HG03196 (cell line): ENCODE results near the gene ARID4A.
"Not testable (repeated sequence)": the region's sequence is repeated elsewhere in the genome, so short reads cannot be mapped to it uniquely, and the experiment has no call there.

ENCODE experiments used
- ATAC-seq: cut with Tn5 transposase; IDR thresholded peaks from one replicate; pipeline ENCODE4 v1.9.1; 2021; ENCODE audit not compliant: unreplicated experiment

The ARID4A gene

GRCh38 chr14:58288106-58288792 lies 10.1 kb upstream of the ARID4A start:
- ATAC-seq: no peak

- no peak for ATAC-seq
These were observed 6.7 kb upstream of the ARID4A start for GRCh38 chr14:58291646-58292045.

DNA sequence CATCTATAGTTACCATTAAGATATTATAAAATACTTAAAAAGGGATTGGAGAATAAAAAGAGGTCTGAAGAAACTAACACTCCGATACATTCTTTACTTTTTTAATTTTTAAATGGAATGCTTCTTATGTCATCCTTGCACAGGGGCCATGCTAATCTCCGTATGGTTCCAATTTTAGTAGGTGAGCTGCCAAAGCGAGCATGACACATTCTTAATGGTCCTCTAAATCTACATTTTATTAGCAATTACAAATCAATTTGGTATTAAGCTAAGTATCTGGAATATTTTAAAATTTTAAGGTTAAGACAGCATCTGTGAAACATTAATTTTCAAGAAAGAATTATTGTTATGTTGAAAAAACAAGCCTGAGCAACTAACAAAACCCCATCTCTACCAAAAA lies 6.2 kb upstream of the ARID4A start:
- ATAC-seq: no peak

- no peak for ATAC-seq
These were observed 4.2 kb upstream of the ARID4A start for GRCh38 chr14:58294201-58294600.

- ATAC-seq: no peak
These were observed 1.6 kb upstream of the ARID4A start for GRCh38 chr14:58296726-58297125.

- no peak for ATAC-seq
These were observed 968 bp upstream of the ARID4A start for GRCh38 chr14:58297412-58297761.

DNA sequence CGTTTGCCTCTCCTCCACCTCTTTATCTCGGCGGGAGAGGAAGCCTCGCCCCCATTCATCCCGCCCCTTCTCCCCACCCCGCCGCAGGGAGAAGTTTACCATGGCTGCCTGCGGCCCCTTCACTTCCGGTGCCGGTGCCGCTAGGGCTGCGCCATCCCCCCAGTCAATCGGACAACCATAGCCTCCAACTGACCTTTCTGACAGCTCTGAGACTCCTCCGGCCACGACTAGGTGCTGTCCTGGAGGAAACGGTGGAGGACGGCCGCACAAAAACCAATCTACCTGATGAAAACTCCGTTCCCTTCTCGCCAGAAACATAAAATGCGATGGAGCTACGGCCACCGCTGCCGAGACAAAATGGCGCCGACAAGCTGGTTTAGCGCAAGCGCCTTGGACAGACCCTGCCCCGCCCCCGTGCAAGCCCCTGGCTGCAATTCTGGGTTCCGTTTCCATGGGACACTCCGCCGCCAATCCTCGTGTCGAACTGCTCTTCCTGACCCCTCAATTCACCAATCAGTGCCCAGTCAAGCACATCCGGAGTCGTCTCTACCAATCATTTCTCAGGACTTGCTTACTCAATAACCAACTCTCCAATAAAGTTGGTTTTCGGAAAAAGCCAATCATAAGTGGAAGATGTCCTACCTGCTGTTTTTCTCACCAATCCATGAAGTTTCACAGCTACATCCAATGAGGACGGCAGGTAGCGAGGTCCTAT lies 436 bp upstream of the ARID4A start:
- peak; percentile 81 for ATAC-seq

DNA sequence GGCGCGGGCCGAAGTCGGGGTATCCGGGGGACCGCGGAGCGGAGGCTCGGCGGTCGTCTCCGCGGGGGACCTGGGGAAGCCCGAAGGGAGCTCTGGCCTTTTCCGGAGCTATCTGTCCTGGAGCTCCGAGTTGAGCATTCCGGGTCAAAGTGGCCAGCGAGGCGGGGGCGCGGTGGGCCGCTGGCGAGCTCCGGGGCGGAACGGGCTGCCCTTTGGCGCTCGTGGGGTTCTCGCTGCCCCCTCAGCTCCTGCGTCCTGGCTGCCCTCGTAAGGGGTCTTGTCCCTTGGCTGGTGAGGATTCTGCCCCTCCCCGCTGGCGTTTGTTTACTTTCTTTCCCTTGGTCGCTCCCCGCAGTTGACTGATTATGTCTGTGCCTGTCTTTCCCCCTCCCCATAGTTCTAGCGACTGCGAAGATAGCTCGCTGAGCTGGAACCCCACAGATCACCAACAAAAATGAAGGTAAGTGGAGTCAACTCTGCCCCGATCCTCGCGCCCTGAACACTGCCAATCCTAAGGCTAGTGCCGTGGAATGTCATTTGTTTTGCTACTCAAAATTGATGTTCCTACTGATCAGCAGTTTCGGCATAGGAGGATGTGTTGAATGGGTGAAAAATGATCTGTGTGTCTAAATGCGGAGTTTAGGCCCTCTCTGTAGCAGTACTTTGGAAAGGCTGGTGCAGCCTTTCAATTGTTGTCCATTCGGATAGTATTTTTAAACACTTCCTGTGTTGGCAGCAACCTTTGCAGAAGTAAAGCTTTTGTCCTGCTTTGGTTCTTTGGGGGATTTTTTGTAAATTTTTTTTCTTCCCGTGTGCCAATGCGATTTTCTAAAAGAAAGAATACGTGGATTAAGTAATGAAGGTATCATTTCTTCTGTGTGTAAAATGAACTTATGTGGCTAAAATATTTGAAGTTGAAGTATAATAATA lies 1.3 kb downstream of the ARID4A start:
- peak; percentile 12 for ATAC-seq

- no peak for ATAC-seq
These were observed 3.1 kb downstream of the ARID4A start for GRCh38 chr14:58301416-58301815.

- no peak for ATAC-seq
These were observed 7.4 kb downstream of the ARID4A start for GRCh38 chr14:58305730-58306129.

- ATAC-seq: no peak
These were observed 9.4 kb downstream of the ARID4A start for GRCh38 chr14:58307597-58308316.

GRCh38 chr14:58309086-58309485 lies 10.7 kb downstream of the ARID4A start:
- ATAC-seq: no peak

DNA sequence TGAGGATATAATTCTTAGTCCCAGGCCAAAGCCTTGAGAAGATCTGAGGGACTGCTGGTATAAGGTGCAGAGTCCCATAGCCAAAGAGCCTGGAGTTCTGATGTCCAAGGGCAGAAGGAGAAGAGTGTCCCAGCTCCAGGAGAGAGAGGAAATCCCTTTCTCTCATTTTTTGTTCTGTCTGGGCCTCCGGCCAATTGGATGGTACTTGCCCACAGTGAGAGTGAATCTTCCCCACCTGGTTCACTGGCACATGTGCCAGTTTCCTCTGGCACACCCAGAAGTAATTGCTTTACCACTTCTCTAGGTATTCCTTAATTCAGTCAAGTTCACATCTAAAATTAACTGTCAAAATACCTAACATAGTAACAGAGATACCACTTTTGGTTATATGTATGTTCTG lies 15.3 kb downstream of the ARID4A start:
- no peak for ATAC-seq

- no peak for ATAC-seq
These were observed 17.3 kb downstream of the ARID4A start for GRCh38 chr14:58315606-58316005.

DNA sequence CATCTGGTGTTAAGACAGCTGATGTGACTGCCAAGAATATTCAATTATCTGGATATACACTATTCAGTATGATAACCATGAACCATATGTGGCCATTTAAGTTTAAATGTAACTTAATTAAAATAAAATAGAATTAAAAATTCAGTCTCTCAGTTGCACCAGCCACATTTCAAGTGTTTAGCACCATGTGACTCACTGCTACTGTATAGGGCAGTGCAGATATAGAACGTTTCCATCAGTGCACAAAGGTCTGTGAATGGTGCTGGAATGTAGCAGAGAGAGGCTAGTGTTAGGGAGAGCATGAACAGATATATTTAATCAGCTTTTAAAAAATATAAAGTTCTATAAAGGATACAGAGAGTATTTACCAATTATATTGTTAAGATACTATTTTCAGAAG lies 28.7 kb downstream of the ARID4A start:
- no peak for ATAC-seq

- ATAC-seq: peak; percentile 78
These were observed 32.8 kb downstream of the ARID4A start for GRCh38 chr14:58331111-58331510.

- no peak for ATAC-seq
These were observed 34.2 kb downstream of the ARID4A start for GRCh38 chr14:58332561-58332960.

DNA sequence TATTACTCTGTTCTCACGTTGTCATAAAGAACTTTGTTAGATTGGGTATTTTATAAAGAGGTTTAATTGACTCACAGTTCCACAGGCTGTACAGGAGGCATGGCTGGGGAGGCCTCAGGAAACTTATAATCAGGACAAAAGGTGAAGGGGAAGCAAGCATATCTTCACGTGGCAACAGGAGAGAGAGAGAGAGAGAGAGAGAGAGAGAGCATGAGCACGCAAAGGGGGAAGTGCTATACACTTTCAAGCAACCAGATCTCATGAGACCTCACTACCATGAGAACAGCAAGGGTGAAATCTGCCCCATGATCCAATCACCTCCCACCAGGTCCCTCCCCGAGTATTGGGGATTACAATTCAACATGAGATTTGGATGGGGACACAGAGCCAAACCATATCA lies 41.3 kb downstream of the ARID4A start:
- ATAC-seq: not testable (repeated sequence)

- ATAC-seq: no peak
These were observed 42.9 kb downstream of the ARID4A start for GRCh38 chr14:58341152-58341748.

DNA sequence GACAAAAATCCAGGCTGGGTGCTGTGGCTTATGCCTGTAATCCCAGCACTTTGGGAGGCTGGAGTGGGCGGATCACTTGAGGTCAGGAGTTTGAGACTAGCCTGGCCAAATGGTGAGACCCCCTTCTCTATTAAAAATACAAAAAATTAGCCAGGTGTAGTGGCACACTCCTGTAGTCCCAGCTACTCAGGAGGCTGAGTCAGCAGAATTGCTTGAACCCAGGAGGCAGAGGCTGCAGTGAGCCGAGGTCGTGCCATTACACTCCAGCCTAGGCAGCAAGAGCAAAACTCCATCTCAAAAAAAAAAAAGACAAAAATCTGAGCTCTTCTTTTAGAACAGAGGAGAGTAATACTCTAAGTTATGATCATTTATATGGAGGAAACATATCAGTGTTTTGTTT lies 45.2 kb downstream of the ARID4A start:
- ATAC-seq: not testable (repeated sequence)
